Activated CD8-positive, alpha-beta memory T cell treated with anti-CD3 and anti-CD28 coated beads for 24 hours (primary cell): ENCODE results near the gene SLC9A9.

ENCODE experiments used
- DNase-seq: peaks from one replicate; pipeline ENCODE4 v3.0.0-alpha.2; 2020

Gene SLC9A9

GRCh38 chr3:143343944-143344343 lies 504.3 kb downstream of the SLC9A9 start:
- no peak for DNase-seq

- DNase-seq, result no peak
Measured at GRCh38 chr3:143343031-143343430, 505.2 kb downstream of the SLC9A9 start.

- no peak for DNase-seq
Measured at GRCh38 chr3:143339451-143339850, 508.8 kb downstream of the SLC9A9 start.

- no peak for DNase-seq
Measured at GRCh38 chr3:143337387-143337786, 510.9 kb downstream of the SLC9A9 start.

- DNase-seq, result no peak
Measured at GRCh38 chr3:143334231-143334630, 514.0 kb downstream of the SLC9A9 start.

- no peak for DNase-seq
Measured at GRCh38 chr3:143333367-143333766, 514.9 kb downstream of the SLC9A9 start.

- DNase-seq, result no peak
Measured at GRCh38 chr3:143332026-143332425, 516.2 kb downstream of the SLC9A9 start.

GRCh38 chr3:143331350-143331749 lies 516.9 kb downstream of the SLC9A9 start:
- DNase-seq, result no peak

GRCh38 chr3:143330296-143330868 lies 517.9 kb downstream of the SLC9A9 start:
- DNase-seq, result no peak

GRCh38 chr3:143329567-143330211 lies 518.6 kb downstream of the SLC9A9 start:
- no peak for DNase-seq

GRCh38 chr3:143328451-143328850 lies 519.8 kb downstream of the SLC9A9 start:
- no peak for DNase-seq

GRCh38 chr3:143326983-143327778 lies 521.1 kb downstream of the SLC9A9 start:
- DNase-seq, result no peak

GRCh38 chr3:143321058-143321769 lies 527.1 kb downstream of the SLC9A9 start:
- no peak for DNase-seq

GRCh38 chr3:143315766-143316165 lies 532.5 kb downstream of the SLC9A9 start:
- no peak for DNase-seq

GRCh38 chr3:143314251-143315093 lies 533.8 kb downstream of the SLC9A9 start:
- no peak for DNase-seq

GRCh38 chr3:143313893-143314188 lies 534.4 kb downstream of the SLC9A9 start:
- DNase-seq, result no peak

GRCh38 chr3:143313025-143313892 lies 535.0 kb downstream of the SLC9A9 start:
- no peak for DNase-seq

- no peak for DNase-seq
Measured at GRCh38 chr3:143311096-143311495, 537.2 kb downstream of the SLC9A9 start.

GRCh38 chr3:143309705-143310104 lies 538.6 kb downstream of the SLC9A9 start:
- no peak for DNase-seq

GRCh38 chr3:143307613-143308183 lies 540.6 kb downstream of the SLC9A9 start:
- DNase-seq, result no peak

GRCh38 chr3:143306407-143306806 lies 541.9 kb downstream of the SLC9A9 start:
- DNase-seq, result no peak
